ENCODE measurements around the gene TRIM33. TPM values are rescaled to one million over a fixed set of nuclear protein-coding genes. Genes with fewer than 3 reads are reported as not detected.
"Not testable (repeated sequence)": the region's sequence is repeated elsewhere in the genome, so short reads cannot be mapped to it uniquely, and the experiment has no call there.

The TRIM33 gene
- total RNA-seq, 2 donors from 2014 or later = 15.7 to 17.9 TPM

- no peak for DNase-seq (ENCODE audit: low spot score)
- Histone ChIP-seq H3K4me1 (no peaks in the 10 kb centered on the region), H3K27ac (no peak overlapping the region), H3K36me3 (no peaks in the 10 kb centered on the region), H3K4me3 (no peak overlapping the region), H3K27me3 (no peaks in the 10 kb centered on the region), H3K9me3 (peaks cover 0 to 10% of the 10 kb centered on the region in 2 donors)
- no peak for TF ChIP-seq CTCF (IDR thresholded peaks at IDR 0.05)
Measured at GRCh38 chr1:114379358-114379757, 131.6 kb downstream of the TRIM33 start.

GRCh38 chr1:114377356-114377755, 133.6 kb downstream of the TRIM33 start:
- Histone ChIP-seq H3K4me1 (no peaks in the 10 kb centered on the region), H3K36me3 (no peaks in the 10 kb centered on the region), H3K4me3 (no peak overlapping the region), H3K9me3 (peaks cover 0 to 13% of the 10 kb centered on the region in 2 donors), H3K27ac (no peak overlapping the region), H3K27me3 (no peaks in the 10 kb centered on the region)
- DNase-seq (ENCODE audit: low spot score) = no peak
- no peak for TF ChIP-seq CTCF (IDR thresholded peaks at IDR 0.05)

DNA sequence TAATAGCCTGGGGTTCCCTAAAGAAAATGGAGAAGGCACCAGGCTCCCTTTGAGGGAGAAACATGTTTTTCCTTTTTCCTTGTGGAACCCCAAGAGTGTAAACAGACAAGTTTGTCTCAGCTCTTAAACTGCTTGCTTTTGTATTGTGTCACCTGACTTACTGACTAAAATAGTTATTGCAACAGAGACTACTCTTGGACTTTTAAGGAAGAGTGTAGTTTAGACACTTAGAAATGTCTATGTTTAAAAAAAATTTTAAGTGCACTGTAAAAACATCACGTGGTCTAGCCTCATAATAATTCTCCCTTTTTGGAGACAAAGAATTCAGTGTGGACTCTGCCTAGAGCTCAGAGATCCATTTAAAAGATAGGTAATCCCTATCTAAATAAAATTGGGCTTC, 141.1 kb downstream of the TRIM33 start:
- no peak overlapping the region for H3K27ac ChIP-seq
- H3K27me3 ChIP-seq = no peaks in the 10 kb centered on the region
- H3K36me3 ChIP-seq = no peaks in the 10 kb centered on the region
- H3K4me3 ChIP-seq = no peak overlapping the region
- no peak for DNase-seq (ENCODE audit: low spot score)
- TF ChIP-seq CTCF (IDR thresholded peaks at IDR 0.05) = no peak
- H3K4me1 ChIP-seq = no peaks in the 10 kb centered on the region
- H3K9me3 ChIP-seq = peaks cover 0 to 8% of the 10 kb centered on the region in 2 donors

DNA sequence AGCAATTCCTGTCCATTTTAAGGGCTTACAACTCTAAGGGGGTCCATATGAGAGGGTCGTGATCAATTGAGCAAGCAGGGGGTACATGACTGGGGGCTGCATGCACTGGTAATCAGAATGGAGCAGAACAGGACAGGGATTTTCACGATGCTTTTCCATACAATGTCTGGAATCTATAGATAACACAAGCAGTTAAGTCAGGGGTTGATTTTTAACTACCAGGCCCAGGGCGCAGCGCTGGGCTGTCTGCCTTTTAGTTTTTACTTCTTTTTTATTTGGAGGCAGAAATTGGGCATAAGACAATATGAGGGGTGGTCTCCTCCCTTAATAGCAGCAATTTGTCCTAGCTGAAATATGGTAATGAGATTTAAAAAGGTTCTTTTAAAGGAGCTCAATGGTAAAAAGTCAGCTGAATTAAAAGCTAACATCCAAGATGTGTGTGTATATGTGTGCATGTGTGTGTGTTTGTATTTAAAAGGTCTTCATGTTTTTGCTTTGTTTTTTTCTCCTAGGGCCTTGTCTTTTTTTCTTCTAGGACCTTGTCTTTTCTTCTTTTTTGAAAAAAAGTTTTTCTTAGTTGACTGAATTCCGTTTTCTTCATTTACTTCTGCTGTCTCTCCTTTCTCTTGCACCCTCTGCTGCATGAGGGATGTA, 141.6 kb downstream of the TRIM33 start:
- not testable (repeated sequence) for H3K27ac ChIP-seq; H3K4me1 ChIP-seq; H3K4me3 ChIP-seq; H3K27me3 ChIP-seq; H3K36me3 ChIP-seq; DNase-seq (ENCODE audit: low spot score); H3K9me3 ChIP-seq

GRCh38 chr1:114368560-114369255, 142.3 kb downstream of the TRIM33 start:
- DNase-seq (ENCODE audit: low spot score) = no peak
- no peaks in the 10 kb centered on the region for H3K36me3 ChIP-seq
- H3K27ac ChIP-seq = no peak overlapping the region
- no peak overlapping the region for H3K4me3 ChIP-seq
- H3K4me1 ChIP-seq = no peaks in the 10 kb centered on the region
- no peak for TF ChIP-seq CTCF (IDR thresholded peaks at IDR 0.05)
- peaks cover 0 to 9% of the 10 kb centered on the region in 2 donors for H3K9me3 ChIP-seq
- H3K27me3 ChIP-seq = no peaks in the 10 kb centered on the region

DNA sequence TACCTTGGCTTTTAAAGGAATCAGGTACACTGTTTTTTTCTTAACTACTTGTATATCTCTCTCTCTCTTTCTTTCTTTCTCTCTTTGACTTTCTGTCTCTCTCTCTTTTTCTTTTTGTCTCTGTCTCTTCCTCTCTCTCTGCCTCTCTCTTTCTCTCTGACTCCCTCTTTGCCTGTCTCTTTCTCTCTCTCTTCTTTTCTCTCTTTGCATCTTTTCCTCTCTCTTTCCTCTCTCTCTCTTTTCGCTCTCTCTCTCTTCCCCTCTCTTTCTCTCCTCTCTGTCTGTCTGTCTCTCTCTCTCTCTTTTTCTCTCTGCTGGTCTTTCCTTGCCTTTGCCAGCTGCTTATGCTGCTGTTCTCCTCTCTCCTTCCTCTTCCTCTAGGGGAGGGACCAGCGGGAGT, 143.2 kb downstream of the TRIM33 start:
- Histone ChIP-seq H3K9me3 (peaks cover 0 to 16% of the 10 kb centered on the region in 2 donors), H3K4me1 (no peaks in the 10 kb centered on the region), H3K27ac (no peak overlapping the region), H3K36me3 (no peaks in the 10 kb centered on the region), H3K27me3 (no peaks in the 10 kb centered on the region), H3K4me3 (no peak overlapping the region)
- no peak for DNase-seq (ENCODE audit: low spot score)
- no peak for TF ChIP-seq CTCF (IDR thresholded peaks at IDR 0.05)

DNA sequence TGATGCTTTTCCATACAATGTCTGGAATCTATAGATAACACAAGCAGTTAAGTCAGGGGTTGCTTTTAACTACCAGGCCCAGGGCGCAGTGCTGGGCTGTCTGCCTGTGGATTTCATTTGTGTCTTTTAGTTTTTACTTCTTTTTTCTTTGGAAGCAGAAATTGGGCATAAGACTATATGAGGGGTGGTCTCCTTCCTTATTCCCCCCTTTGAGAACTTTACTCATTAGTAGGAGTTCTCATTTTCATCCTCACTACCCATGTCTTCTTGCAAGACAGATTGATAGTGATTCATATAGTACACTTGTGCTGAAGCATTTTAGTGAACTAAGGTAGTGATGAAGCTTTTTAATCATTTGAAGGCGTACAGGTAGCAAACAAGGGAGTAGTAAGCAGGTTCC, 147.8 kb downstream of the TRIM33 start:
- not testable (repeated sequence) for H3K4me3 ChIP-seq; H3K4me1 ChIP-seq; H3K27me3 ChIP-seq; H3K27ac ChIP-seq; H3K36me3 ChIP-seq; DNase-seq (ENCODE audit: low spot score)
- H3K9me3 ChIP-seq = peaks cover 0 to 19% of the 10 kb centered on the region in 2 donors

Data from right atrium auricular region (tissue), 2 donors.